GM23338 (cell line): ENCODE data around the gene CDK18. TPM values are rescaled to one million over a fixed set of nuclear protein-coding genes. Genes with fewer than 3 reads are reported as not detected.

Experiments
- ATAC-seq: fragments of 200-7000 bp; cut with Tn5 transposase; 3 replicates; pipeline ENCODE4 v1.9.1; 2020
- DNase-seq: peaks from one replicate; pipeline ENCODE4 v3.0.0-alpha.2; 2015; ENCODE audit warnings: low spot score
- H2AFZ ChIP-seq: fragments of 200-600 bp; sonication (generic); 2 replicates; pipeline ENCODE4 v1.8.0; 2016; ENCODE audit warnings: antibody characterized with exemption, mild to moderate bottlenecking, moderate library complexity
- H3F3A ChIP-seq: fragments of 200-600 bp; sonication (generic); replicated peaks from 2 replicates; pipeline ENCODE4 v1.8.0; 2017; ENCODE audit warnings: antibody characterized with exemption, mixed run types, low read depth
- H3K27ac ChIP-seq: fragments of 200-600 bp; sonication (generic); 2 replicates; pipeline ENCODE4 v1.6.1; 2016; ENCODE audit warnings: low read depth
- H3K27me3 ChIP-seq: fragments of 200-600 bp; sonication (generic); 2 replicates; pipeline ENCODE4 v1.8.0; 2016; ENCODE audit warnings: mild to moderate bottlenecking, mixed run types, moderate library complexity; ENCODE audit not compliant: insufficient read depth
- H3K36me3 ChIP-seq: fragments of 200-600 bp; sonication (generic); 2 replicates; pipeline ENCODE4 v1.8.0; 2016; ENCODE audit warnings: mild to moderate bottlenecking; ENCODE audit not compliant: insufficient read depth
- H3K4me1 ChIP-seq: fragments of 200-600 bp; sonication (generic); 2 replicates; pipeline ENCODE4 v1.8.0; 2016; ENCODE audit warnings: mild to moderate bottlenecking, moderate library complexity; ENCODE audit not compliant: insufficient read depth
- H3K4me2 ChIP-seq: fragments of 200-600 bp; sonication (generic); 2 replicates; pipeline ENCODE4 v1.7.1; 2017; ENCODE audit warnings: mixed run types
- H3K4me3 ChIP-seq: fragments of 200-600 bp; sonication (generic); 2 replicates; pipeline ENCODE4 v1.6.1; 2016; ENCODE audit warnings: mixed run types
- H3K79me2 ChIP-seq: fragments of 200-600 bp; sonication (generic); replicated peaks from 2 replicates; pipeline ENCODE4 v1.8.0; 2017; ENCODE audit warnings: mild to moderate bottlenecking; ENCODE audit not compliant: insufficient read depth
- H3K9me2 ChIP-seq: fragments of 200-600 bp; sonication (generic); 2 replicates; pipeline ENCODE4 v1.8.0; 2017; ENCODE audit not compliant: insufficient read depth
- H4K20me1 ChIP-seq: fragments of 200-600 bp; sonication (generic); replicated peaks from 2 replicates; pipeline ENCODE4 v1.8.0; 2017; ENCODE audit warnings: mild to moderate bottlenecking; ENCODE audit not compliant: insufficient read depth
- H3K27ac Mint-ChIP-seq: 2 replicates; pipeline ENCODE4 v1.8.0; 2020; ENCODE audit warnings: inconsistent platforms, mild to moderate bottlenecking, moderate library complexity, mixed read lengths
- H3K27me3 Mint-ChIP-seq: 3 replicates; pipeline ENCODE4 v1.8.0; 2022; ENCODE audit warnings: low read depth, mild to moderate bottlenecking, moderate library complexity, mixed read lengths, inconsistent platforms; ENCODE audit not compliant: insufficient read depth, poor library complexity
- H3K36me3 Mint-ChIP-seq: 3 replicates; pipeline ENCODE4 v1.8.0; 2021; ENCODE audit warnings: low read depth, mild to moderate bottlenecking, inconsistent platforms, moderate library complexity, mixed read lengths
- H3K4me1 Mint-ChIP-seq: 3 replicates; pipeline ENCODE4 v1.8.0; 2020; ENCODE audit warnings: mild to moderate bottlenecking, inconsistent platforms, mixed read lengths
- H3K4me3 Mint-ChIP-seq: 3 replicates; pipeline ENCODE4 v1.8.0; 2021; ENCODE audit warnings: moderate library complexity, mild to moderate bottlenecking, inconsistent platforms, mixed read lengths
- H3K9me3 Mint-ChIP-seq: 3 replicates; pipeline ENCODE4 v1.8.0; 2020; ENCODE audit warnings: moderate library complexity, mild to moderate bottlenecking, inconsistent platforms, mixed read lengths
- CREB1 ChIP-seq: fragments of 250-450 bp; sonication (Bioruptor Pico); IDR thresholded peaks from 2 replicates; pipeline ENCODE4 v1.5.0; 2020; ENCODE audit warnings: low read depth, mild to moderate bottlenecking, moderate library complexity
- EZH2 ChIP-seq: fragments of 200-600 bp; sonication (generic); IDR thresholded peaks from one replicate; pipeline ENCODE4 v1.8.0; 2017; ENCODE audit warnings: antibody characterized with exemption, mild to moderate bottlenecking, low read depth; ENCODE audit not compliant: unreplicated experiment
- JUNB ChIP-seq: IDR thresholded peaks from one replicate; pipeline ENCODE4 v1.6.1; 2016; ENCODE audit warnings: antibody characterized with exemption; ENCODE audit not compliant: unreplicated experiment
- NANOG ChIP-seq: IDR thresholded peaks from 2 replicates; pipeline ENCODE4 v1.6.1; 2016; ENCODE audit warnings: antibody characterized with exemption, borderline replicate concordance
- POLR2AphosphoS5 ChIP-seq: IDR thresholded peaks from 2 replicates; pipeline ENCODE4 v1.6.1; 2016; ENCODE audit warnings: antibody characterized with exemption, low read depth
- STAT1 ChIP-seq: IDR thresholded peaks from one replicate; pipeline ENCODE4 v1.6.1; 2016; ENCODE audit warnings: antibody characterized with exemption; ENCODE audit not compliant: unreplicated experiment
- ZNF114 ChIP-seq: fragments of 250-450 bp; sonication (Bioruptor Pico); IDR thresholded peaks from 2 replicates; pipeline ENCODE4 v1.5.0; 2020; ENCODE audit warnings: mild to moderate bottlenecking, moderate library complexity
- ZNF331 ChIP-seq: fragments of 250-450 bp; sonication (Bioruptor Pico); IDR thresholded peaks from 2 replicates; pipeline ENCODE4 v1.5.0; 2020; ENCODE audit warnings: low read depth, mild to moderate bottlenecking, moderate library complexity
- polyA plus RNA-seq: library from polyadenylated mRNA; unstranded; fragments of >200 nt; fragmentation: Nextera tagmentation; extraction: Ambion mirVana; gene quantifications from 2 replicates; pipeline ENCODE4 v1.2.1, GENCODE V29; 2016
- total RNA-seq: library from RNA; depleted of rRNA; stranded (reverse); fragments of >200 nt; shearing (Covaris generic); gene quantifications from 2 replicates; pipeline ENCODE4 v1.2.3, GENCODE V29; 2014
- TF ChIP-seq, protein P1 (sequence below): IDR thresholded peaks from 2 replicates; pipeline ENCODE4 v1.6.1; 2016; ENCODE audit warnings: antibody characterized with exemption
- TF ChIP-seq, protein P2 (sequence below), 2 experiments: fragments of 200-600 bp in 1 of 2; sonication (generic) in 1 of 2; conservative IDR thresholded peaks; 2 replicates each; pipeline versions ENCODE4 v1.5.1 to v1.6.1; 2016 to 2017; ENCODE audit warnings: antibody characterized with exemption in 2 of 2, low read depth in 2 of 2, mild to moderate bottlenecking in 2 of 2, moderate library complexity in 1 of 2

CDK18 gene
- total and polyA plus RNA-seq, 2 experiments from 2014 or later: 21.1 to 46.5 TPM

DNA sequence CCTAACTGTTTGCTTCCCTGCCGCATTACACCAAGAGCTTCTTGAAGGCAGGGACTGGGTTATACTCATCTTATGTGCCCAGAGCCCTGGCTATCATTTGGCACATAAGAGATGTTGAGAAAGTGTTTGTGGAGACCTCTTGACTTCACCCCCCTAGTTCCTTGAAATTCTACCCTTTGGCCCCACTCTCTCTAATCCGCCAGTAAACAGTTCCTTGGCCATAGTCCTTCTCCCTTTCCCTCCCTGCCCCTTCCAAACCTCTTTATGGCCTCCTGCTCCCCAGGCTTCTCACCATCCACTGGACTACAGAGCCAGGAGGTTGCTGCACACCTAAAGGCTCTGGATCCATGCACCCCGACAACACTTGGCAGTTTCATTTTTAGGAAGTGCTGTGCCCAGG is 1.5 kb upstream of the CDK18 start (continued):
- no peak for TF ChIP-seq STAT1
- TF ChIP-seq POLR2AphosphoS5: no peak
- no peak for TF ChIP-seq JUNB
- TF ChIP-seq EZH2: no peak
- no peak for TF ChIP-seq ZNF331 (CRISPR knock-in tag)
- TF ChIP-seq NANOG: no peak
- TF ChIP-seq ZNF114: no peak

DNA sequence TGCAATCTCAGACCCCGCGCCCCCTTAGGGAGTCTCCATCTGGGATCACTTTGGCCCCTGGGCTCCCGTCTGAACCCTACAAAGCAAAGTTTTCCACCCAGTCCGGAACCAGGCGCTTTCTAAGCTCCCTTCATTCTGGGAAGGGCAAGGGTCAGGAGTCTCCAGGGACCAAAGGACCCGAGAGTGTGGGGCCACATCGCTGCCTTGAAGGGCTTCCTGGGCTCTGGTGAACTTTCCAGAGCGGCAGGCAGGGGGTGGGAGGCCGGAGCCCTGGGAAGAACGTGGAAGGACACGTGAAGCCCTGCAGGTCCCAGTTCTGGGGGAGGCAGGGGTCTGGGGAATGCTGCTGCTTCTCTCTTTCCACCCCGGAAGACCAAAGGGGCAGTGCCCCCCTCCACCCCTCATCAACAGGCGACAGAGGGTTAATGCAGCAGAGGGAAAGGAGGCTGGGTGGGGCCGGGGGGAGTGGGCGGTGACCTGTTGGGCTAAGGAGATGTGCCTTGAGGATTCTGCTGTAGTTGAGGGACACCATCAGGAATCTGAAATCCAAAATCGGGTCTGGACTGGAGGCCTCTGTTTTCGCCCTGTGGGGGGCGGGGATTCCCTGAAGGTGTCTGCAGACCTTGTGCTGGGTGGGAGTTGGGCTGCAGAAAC is 734 bp downstream of the CDK18 start:
- H3K4me1 Mint-ChIP-seq: peaks cover 57% of the 10 kb centered on the region
- DNase-seq (peak; percentile 73), ATAC-seq (peak; percentile 42)
- Histone ChIP-seq H3K4me2 (peak overlapping the region; percentile 98), H4K20me1 (peaks cover 12% of the 10 kb centered on the region), H3F3A (0 out of 2 replicates have a peak, but pooled peaks cover 4% of the 10 kb centered on the region), H3K27ac (peak overlapping the region; percentile 87), H3K27me3 (no peaks in the 10 kb centered on the region), H2AFZ (peak overlapping the region; percentile 88), H3K4me1 (peaks cover 31% of the 10 kb centered on the region), H3K9me2 (no peaks in the 10 kb centered on the region), H3K4me3 (peak overlapping the region; percentile 96), H3K36me3 (no peaks in the 10 kb centered on the region), H3K79me2 (peaks cover 39% of the 10 kb centered on the region)
- H3K4me3 Mint-ChIP-seq: peak overlapping the region; percentile 79
- H3K27ac Mint-ChIP-seq: peak overlapping the region; percentile 88
- H3K9me3 Mint-ChIP-seq: no peaks in the 10 kb centered on the region; the same call in 2 of the 3 replicates
- H3K36me3 Mint-ChIP-seq: peaks cover 14% of the 10 kb centered on the region; the same call in 2 of the 3 replicates
- H3K27me3 Mint-ChIP-seq: peaks cover 2% of the 10 kb centered on the region
- TF ChIP-seq ZNF331 (CRISPR knock-in tag) (no peak), CREB1 (CRISPR knock-in tag) (no peak), STAT1 (no peak), NANOG (no peak), ZNF114 (no peak), JUNB (no peak)
- TF ChIP-seq, protein P1, sequence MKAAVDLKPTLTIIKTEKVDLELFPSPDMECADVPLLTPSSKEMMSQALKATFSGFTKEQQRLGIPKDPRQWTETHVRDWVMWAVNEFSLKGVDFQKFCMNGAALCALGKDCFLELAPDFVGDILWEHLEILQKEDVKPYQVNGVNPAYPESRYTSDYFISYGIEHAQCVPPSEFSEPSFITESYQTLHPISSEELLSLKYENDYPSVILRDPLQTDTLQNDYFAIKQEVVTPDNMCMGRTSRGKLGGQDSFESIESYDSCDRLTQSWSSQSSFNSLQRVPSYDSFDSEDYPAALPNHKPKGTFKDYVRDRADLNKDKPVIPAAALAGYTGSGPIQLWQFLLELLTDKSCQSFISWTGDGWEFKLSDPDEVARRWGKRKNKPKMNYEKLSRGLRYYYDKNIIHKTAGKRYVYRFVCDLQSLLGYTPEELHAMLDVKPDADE: no peak

DNA sequence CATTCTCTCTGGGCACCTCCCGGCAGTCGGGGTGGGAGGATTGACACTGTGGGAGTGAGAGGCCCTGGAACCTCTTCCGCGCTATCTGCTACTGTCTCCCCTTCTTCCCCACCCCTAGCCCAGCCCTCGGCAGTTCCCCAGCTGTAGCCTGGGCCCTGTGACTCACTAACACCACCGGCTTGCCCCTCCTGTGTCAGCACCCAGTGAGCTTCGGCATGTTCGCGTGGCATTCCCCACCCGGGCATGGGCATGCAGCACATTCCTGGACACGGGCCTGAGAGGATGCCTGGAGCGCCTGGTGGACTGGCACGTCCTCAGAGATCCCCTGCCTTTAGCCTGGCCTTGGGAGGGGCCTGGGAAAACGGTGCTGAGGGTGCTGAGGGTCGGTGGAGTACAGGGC is 1.3 kb downstream of the CDK18 start:
- H3K4me2 ChIP-seq: peak overlapping the region; percentile 98
- ATAC-seq: peak; percentile 2; the same call in 1 of the 3 replicates
- Mint-ChIP-seq H3K27ac (no peak overlapping the region), H3K9me3 (no peaks in the 10 kb centered on the region; the same call in 2 of the 3 replicates), H3K27me3 (peaks cover 4% of the 10 kb centered on the region), H3K4me1 (peaks cover 52% of the 10 kb centered on the region), H3K4me3 (peak overlapping the region; percentile 79), H3K36me3 (peaks cover 14% of the 10 kb centered on the region; the same call in 2 of the 3 replicates)
- peaks cover 39% of the 10 kb centered on the region for H3K79me2 ChIP-seq
- H3F3A ChIP-seq: 0 out of 2 replicates have a peak, but pooled peaks cover 4% of the 10 kb centered on the region
- no peaks in the 10 kb centered on the region for H3K27me3 ChIP-seq
- peaks cover 26% of the 10 kb centered on the region for H3K4me1 ChIP-seq
- TF ChIP-seq, protein P2, sequence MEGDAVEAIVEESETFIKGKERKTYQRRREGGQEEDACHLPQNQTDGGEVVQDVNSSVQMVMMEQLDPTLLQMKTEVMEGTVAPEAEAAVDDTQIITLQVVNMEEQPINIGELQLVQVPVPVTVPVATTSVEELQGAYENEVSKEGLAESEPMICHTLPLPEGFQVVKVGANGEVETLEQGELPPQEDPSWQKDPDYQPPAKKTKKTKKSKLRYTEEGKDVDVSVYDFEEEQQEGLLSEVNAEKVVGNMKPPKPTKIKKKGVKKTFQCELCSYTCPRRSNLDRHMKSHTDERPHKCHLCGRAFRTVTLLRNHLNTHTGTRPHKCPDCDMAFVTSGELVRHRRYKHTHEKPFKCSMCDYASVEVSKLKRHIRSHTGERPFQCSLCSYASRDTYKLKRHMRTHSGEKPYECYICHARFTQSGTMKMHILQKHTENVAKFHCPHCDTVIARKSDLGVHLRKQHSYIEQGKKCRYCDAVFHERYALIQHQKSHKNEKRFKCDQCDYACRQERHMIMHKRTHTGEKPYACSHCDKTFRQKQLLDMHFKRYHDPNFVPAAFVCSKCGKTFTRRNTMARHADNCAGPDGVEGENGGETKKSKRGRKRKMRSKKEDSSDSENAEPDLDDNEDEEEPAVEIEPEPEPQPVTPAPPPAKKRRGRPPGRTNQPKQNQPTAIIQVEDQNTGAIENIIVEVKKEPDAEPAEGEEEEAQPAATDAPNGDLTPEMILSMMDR (conservative IDR thresholded peaks at IDR 0.05; ENCODE audit: low read depth in 2 of 2): no peak
- no peak for TF ChIP-seq POLR2AphosphoS5
- no peaks in the 10 kb centered on the region for H3K9me2 ChIP-seq
- no peak for DNase-seq
- no peak overlapping the region for H3K27ac ChIP-seq
- no peak overlapping the region for H2AFZ ChIP-seq
- peak overlapping the region; percentile 96 for H3K4me3 ChIP-seq
- no peaks in the 10 kb centered on the region for H3K36me3 ChIP-seq
- peaks cover 12% of the 10 kb centered on the region for H4K20me1 ChIP-seq
